Right renal cortex interstitium (tissue), 3 donors: ENCODE measurements around the gene MAPK12. TPM values are rescaled to one million over a fixed set of nuclear protein-coding genes. Genes with fewer than 3 reads are reported as not detected.
A peak's percentile ranks its signal among the peaks of the same experiment; 100 is the strongest.
"Not testable (repeated sequence)": the region's sequence is repeated elsewhere in the genome, so short reads cannot be mapped to it uniquely, and the experiment has no call there.

Experiments
- DNase-seq, 3 donors: peaks; one replicate each; pipeline ENCODE4 v3.0.0-alpha.2; 2013; ENCODE audit warnings: low read depth in 3 of 3, low spot score in 2 of 3
- polyA plus RNA-seq, 3 donors: library from polyadenylated mRNA; unstranded; fragments of 120-200 nt; gene quantifications; one replicate each; pipeline ENCODE4 v1.2.1, GENCODE V29; 2013; ENCODE audit not compliant: insufficient read length in 3 of 3

MAPK12 gene
- polyA plus RNA-seq, 3 donors: 9.1 to 10.9 (median 9.9) TPM

DNA sequence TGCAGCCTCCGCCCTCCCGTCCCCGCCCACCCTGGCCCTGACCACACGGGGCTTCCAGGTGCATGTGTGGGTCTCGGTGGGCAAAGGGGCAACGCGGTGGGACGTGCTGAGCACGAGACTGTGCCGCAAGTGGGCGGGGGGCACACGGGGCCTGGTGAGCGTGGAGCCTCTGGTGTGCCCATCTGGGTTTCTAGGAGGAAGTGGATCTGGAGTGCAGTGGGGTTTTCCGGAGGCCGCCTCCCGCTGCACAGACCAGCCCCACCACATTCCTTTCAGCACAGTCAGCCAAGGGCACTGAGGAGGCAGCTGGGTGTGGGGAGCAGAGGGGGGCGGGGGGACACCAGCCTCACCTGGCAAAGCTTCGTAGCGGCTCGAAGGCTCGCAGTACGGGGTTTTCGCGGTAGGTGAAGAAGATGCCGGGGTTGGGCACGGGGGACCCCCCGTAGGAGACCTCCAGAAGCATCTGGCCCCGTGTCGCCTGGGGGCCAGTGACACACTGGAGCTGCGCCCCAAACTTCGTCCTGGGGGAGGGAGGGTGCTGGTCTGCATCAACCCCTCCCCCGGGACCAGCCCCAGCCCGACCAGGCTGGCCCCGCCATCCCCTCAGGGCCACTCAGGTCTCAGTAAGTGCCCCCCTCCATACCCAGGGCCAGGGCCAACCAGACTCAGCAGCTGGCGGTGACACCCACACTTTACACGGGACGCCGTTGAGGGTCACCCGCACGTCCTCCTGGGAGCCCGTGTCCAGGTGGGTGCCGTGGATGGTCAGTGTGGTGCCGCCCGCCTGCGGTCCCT, 21.1 kb upstream of the MAPK12 start:
- no peak for DNase-seq

DNA sequence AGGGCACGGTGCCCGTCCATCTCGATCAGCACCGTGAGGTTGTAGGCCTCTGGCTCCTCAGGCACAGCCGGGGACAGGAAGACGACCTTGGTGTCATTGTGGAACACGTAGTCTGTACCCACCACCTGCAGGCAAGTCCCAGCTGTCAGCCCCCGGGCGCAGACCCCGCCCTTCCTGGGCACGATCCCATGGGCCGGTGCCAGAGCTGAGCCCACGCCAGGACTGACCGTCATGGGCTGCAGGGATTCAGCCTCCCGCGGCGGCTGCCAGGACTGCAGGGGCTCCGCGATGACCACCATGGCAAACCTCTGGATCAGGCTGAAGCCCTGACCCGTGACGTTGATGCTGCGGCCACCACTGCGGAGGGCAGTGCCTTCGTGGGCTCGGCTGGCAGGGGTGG, 20.5 kb upstream of the MAPK12 start:
- no peak for DNase-seq

DNA sequence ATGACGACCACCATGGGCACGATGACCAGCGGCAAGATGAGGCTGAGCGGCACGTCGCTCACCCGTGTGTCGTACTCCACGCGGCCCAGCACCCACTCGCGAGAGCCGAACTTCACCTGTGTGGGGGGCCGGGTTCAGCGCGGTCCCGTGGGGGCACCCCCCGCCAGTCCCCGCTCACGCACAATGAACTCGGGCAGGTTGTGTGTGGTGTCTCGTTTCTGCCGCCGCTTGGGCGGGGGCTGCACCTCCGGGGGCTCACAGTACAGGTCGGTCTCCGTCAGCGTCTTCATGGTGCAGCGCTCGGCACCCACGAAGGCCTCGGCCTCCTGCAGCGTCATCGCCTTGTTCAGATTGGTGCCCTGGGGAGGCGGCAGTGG, 19.9 kb upstream of the MAPK12 start:
- no peak for DNase-seq

DNA sequence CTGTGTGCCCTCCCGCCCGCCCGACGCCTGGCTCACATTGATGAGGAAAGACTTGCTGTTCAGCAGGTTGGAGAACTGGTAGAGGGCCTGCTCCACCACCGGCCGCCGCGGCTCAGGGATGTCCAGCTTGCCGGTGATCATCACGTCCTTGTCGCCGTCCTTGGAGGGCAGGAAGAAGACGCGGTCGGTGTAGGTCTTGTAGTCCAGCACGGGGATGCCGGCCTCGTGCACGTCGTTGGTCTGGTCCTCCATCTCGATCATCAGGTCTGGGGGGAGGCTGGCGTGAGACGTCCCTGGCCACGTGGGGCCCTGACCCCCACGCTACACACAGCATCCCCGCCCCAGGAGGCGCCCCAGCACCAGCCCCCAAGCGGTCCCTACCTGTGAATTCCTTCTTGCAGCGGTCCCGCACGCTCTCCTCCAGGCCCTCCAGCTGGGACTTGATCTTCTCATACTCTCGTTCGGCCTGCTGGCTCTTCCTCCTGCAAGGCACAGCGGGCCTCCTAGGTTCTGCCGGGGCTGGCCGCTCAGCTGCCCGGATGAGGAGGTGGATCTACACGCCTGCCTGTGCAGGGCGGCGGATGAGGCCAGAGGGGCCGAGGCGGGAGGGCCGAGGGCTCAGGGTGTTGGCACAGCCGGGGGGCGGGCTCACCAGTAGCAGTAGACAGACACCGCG, 19.4 kb upstream of the MAPK12 start:
- no peak for DNase-seq

DNA sequence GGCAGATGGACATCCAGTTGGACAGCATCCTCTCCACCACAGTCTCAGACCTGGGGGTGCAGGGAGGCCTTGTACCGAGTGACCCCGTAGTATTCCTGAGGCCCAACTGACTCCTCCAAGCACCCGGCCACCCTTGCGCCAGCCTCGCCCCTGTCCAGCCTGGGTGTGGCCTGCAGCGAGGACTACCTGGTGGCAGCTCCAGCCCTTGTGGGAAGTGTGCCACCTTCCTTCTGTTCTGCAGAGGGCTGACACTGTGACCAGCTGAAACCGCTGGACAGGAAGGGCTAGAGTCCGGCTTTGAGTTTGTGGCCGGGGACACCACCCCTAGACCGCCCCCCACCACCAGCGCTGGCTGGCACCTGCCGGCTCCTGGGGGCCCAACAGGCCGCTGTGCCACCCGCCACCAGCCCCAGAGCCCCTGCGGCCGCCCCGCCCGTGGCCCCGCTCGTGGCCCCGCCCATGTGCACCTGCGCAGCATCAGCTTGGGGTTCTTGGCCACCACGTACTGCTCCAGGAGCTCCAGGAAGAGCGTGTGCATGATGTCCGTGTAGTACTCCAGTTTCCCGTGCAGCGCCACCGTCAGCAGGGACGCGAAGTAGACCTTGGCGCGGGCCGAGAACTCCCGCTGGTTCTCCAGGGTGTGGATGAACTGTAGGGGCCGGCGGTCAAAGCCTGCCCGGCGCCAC, 18.7 kb upstream of the MAPK12 start:
- no peak for DNase-seq

DNA sequence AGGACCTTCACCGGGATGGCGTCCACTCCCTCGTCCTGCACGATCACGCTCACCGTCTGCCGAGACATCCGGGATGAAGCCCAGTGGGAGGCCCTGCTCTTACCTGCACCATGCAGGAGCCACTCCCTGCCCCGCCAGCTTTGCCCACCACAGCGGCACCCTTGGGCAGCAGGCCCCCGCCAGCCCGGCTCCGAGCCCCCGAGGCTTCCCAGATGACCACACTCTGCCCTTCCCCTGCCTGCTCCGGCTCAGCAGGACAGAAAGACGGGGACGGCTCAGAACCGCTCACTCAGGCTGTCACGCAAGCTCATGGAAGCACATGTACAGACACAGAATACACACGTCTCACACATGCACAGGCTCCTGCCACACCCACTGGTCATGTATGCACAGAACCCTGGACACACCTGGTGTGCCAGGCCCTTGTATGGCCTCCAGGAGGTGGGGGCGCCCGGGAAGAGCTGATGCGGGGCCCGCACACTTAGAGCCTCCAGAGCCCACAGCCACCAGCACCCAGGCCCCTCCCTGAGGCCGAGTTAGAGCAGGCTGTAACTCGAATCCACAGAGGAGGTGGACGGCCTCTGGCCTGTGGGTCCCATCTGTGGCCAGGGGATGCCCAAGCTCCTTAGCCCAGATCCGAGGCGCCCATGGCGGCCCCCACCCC, 17.6 kb upstream of the MAPK12 start:
- no peak for DNase-seq

GRCh38 chr22:50278461-50278860, 17.0 kb upstream of the MAPK12 start:
- DNase-seq: no peak

DNA sequence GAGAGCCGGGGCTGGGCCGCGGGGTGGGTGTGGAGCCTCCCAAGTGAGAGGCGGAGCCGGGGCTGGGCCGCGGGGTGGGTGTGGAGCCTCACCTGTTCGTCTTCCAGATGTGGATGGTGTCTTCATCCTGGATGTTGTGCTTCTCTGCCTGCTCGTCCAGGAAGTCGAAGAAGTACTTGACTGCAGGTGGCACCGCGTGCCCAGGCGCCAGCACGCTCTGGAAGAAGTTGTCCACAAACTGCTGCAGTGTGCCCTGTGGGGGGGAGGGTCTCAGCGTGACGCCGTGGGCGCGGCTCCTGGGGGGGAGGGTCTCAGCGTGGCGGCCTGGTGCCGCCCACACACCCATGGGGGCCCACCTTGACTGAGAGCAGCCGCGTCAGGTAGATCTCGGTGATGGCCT, 16.3 kb upstream of the MAPK12 start:
- no peak for DNase-seq

- DNase-seq: no peak
Measured at GRCh38 chr22:50276143-50276542, 14.7 kb upstream of the MAPK12 start.

GRCh38 chr22:50275181-50276055, 13.9 kb upstream of the MAPK12 start:
- no peak for DNase-seq

- DNase-seq: no peak
Measured at GRCh38 chr22:50274771-50275170, 13.3 kb upstream of the MAPK12 start.

DNA sequence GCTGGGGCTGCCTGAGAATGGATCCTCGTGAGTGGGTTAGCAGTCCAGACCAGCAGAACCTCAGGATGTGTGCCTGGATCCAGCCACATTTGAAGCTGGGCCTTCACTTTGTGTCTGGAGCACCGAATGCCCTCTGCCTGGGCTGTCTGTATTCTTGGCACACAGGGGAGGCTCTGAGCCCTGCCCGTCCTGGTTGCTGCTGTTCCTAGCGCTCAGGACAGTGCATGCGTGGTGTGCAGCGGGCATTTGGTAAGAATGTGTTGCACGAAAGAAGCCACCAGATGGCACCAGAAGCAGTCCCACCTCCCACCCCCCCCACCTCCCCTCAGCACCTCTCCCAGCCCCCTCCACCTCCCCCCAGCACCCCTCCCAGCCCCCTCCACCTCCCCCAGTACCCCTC, 12.8 kb upstream of the MAPK12 start:
- no peak for DNase-seq

GRCh38 chr22:50273781-50274180, 12.3 kb upstream of the MAPK12 start:
- DNase-seq: not testable (repeated sequence)

- not testable (repeated sequence) for DNase-seq
Measured at GRCh38 chr22:50273352-50273751, 11.9 kb upstream of the MAPK12 start.

- no peak for DNase-seq
Measured at GRCh38 chr22:50272044-50272802, 10.7 kb upstream of the MAPK12 start.

DNA sequence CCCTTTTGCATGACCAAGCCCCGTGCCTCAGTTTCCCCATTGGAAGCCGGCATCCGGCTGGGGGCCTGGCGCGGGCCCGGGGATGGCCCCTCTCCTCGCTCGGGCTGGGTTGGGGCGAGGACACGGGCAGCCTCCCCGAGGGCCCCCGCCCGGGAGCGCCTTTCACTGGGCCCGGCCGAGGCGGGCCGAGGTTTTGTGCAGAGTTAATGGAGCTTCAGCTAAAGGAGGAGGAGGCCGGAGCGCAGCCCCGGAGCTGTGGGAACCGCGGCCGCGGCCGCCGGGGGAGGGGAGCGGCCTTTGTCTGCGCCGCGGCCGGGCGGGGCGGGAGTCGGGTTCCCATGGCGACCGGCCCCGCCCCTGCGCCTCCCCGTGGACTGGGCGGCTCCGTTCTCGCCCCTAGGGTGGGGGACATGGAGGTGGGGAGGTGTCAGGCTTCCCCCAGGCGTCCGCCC, 10.1 kb upstream of the MAPK12 start:
- no peak for DNase-seq

DNA sequence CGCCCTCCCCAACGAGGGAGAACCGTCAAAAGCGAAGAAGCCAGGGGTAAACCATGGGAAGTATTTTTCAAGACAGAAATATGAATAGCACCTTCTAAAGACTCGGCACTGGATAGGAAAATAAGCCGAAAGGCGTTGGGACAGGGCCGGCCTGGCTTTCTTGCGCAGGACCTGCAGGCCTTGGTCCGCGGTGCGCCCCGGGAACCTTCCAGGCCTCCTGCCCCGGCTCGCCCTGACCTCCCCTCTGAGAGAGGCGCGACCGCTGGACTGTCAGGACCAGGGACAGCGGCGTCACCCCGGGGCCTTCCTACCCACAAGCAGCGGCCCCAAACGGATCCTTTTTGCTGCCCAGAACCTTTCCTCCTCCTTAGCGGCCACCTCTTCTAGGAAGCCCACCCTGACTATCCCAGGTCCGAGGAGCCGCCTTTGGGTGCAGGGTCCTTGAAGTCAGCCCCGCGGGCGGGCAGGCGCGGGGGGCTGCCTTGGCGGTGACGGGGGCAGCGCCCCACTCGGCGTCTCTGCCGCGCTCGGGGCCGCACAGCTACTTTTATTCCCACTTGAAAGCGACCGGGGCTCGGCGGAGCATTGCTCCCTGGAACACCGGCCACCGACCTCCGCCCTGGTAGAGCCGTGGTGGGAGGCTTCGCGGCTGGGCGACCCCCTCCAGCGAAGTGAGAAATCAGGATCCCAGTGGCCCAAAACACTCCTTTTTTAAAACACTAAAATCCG, 9.3 kb upstream of the MAPK12 start:
- peak in 1 of 3 donors; percentile 66 for DNase-seq

GRCh38 chr22:50269970-50270665, 8.6 kb upstream of the MAPK12 start, which contains the start of gene MAPK11:
Gene MAPK11, minus strand, starts transcription at chr22:50270380. Its CDS starts 88 bp downstream, at chr22:50270292.
- no peak for DNase-seq
